GM19239 (cell line): ENCODE data around the gene EPHA6.
A peak's percentile ranks its signal among the peaks of the same experiment; 100 is the strongest.

Experiments
- DNase-seq: peaks from one replicate; pipeline ENCODE4 v3.0.0; 2011; ENCODE audit warnings: low spot score; ENCODE audit not compliant: insufficient read length
- FAIRE-seq: peaks from 2 replicates; lab custom pipeline; 2011; peaks lifted over from hg19 to GRCh38; lab: Jason Lieb, UNC

The EPHA6 gene

DNA sequence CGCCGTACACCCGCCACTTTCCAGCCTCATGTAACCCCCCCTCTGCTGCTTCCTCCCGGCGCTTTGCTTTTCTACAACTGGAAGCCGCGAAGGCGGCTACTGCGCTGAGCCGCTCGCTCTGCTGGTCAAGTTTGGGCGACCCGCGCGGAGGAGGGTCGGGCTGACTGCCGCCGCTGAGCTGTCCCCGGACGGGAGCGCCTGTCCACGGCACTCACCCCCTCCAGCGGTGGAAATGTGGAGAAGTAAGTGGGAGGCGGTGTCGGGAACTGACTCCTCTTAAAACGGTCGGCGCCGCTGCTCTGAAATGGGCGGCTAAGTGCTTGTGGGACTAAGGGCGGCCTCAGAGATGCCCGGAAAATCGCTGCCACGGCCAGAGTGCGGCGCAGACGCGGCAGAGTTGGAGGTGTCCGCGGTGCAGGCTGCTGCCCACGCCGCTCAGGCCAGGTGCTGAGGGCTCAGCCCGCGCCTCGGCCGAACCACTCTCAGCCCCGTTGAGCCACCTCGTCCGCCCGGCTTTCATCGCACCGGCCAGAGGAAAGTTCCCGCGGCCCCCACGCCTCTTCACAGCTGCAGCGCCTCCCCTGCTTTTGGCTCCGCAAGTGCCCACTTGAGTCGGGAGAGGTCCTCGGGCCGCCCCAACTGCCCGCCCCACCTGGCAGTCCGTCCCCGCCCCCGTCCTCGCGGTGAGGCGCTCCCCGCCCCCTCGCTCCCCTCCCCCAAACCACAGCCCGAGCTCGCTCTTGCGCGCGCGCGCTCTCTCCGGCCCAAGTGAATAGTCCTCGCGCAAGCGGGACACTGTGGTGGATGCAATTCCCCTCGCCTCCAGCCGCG is at the start of gene EPHA6:
TSS of gene EPHA6 (plus strand) at position 775 of the 831 bp plus-strand sequence.
- FAIRE-seq (no peak), DNase-seq (peak; percentile 9)

DNA sequence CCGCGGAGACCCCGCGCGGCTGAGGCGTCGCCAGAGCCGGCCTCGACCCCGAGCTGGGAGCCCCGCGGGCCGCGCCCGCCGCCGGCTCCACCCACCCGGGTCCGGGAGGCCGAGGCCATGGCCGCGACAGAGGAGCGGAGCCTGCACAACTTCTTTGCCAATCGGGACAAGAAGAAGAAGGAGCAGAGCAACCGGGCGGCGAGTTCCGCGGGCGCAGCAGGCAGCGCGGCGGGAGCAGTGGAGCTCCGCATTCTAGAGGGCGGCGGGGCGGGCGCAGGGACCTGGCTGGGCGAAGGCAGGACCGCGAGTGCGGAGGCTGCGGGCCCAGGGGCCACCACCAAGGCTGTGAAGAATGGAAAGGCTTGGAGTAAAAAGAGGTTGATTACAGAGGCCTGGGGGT is 37.6 kb upstream of the EPHA6 start:
- DNase-seq: no peak
- FAIRE-seq: no peak

DNA sequence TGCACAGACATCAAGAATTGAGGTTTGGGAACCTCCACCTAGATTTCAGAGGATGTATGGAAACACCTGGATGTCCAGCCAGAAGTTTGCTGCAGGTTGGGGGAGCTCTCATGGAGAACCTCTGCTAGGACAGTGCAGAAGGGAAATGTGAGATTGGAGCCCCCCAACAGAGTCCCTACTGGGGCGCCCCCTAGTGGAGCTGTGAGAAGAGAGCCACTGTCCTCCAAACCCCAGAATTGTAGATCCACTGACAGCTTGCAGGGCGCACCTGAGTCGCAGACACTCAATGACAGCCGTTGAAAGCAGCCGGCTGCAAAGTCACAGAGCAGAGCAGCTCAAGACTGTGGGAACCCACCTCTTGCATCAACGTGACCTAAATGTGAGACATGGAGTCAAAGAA is 34.6 kb upstream of the EPHA6 start:
- DNase-seq: no peak

DNA sequence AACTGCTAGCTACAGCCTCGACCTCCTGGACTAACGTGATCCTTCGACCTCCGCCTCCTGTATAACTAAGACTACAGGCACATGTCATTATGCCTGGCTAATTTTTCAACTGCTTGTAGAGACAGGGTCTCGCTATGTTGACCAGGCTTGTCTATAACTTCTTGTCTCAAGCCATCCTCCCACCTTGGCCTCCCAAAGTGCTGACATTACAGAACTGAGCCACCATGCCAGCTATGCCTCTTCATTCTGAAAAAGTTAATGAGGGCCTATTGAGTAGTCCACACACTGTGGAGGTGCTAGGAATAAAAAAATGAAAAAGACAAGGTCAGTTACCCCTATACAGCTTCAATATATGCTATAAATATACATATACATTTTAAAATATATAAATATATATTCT is 18.3 kb upstream of the EPHA6 start:
- DNase-seq (no peak), FAIRE-seq (no peak)

More for the DNA sequence above, 34.6 kb upstream of the EPHA6 start:
- FAIRE-seq: no peak

DNA sequence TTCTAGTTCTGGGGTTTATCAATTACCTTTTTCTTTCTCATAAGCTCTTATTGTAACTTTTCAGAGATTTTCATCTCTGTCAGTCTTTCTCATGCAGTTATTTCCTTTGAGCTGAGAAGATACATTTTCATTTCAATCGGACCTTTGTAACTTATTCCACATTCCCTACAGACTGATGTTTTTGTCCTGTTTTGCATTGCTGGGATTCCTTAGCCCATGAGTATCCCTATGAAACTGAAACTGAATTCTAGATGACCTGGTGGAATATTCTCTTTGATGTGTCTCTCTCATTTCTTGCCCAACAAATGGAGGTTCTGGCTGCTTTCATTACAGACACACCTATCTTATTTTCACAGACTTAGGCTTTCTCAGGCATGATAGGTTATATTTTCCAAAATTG is 10.5 kb upstream of the EPHA6 start:
- no peak for FAIRE-seq

DNA sequence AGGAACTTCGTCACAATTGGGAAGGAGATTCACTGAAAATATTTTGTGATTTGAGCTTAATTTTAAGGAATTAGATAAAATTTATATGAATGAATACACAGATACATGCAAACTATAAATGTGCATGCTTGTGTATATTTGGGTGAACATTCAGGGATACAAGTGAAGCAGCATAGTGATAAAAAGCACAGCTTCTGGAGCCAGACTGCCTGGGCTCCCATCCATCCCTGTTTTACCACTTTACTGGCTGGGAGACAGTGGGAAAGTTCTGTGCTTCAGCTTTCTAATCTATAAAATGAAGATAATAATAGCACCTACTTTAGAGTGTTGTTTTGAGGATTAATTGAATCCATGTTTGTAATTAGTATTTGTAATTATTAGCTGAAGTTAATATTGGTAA is 8.1 kb upstream of the EPHA6 start:
- no peak for DNase-seq
- FAIRE-seq: no peak

More for the DNA sequence above, 10.5 kb upstream of the EPHA6 start:
- no peak for DNase-seq

DNA sequence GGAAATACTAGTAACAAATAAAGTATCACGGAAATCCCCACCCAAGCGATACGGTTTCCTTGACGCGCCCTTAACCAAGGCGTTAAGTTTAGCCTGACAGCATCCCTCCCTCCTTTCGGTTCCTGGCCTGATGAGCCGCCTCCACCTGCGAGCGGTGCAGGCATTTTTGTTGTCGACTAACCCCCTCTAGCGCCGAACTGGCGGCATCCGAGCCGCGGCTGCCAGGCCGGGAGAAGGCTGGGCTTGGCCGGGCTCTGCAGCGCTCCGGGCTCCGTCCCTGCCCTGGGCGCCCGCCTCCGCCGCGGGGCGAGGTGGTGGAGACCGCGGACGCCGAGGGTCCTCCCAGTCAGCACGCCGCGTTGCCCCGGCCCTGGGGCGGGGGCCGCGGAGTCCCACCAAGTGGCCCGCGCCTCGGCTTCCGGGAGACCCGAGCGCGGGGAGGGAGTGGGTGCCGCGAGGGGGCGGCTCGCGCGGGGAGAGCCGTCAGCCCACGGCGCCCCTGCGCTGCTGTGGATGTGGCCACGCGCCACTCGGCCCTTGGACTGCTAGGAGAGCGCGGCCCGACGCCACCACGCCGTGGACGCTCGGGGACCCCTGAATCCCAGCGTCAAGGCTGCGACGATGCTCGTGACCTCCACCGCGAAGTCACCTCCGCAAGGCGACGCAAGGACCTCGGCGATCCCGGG is 1.1 kb upstream of the EPHA6 start:
- peak; percentile 73 for FAIRE-seq
- peak; percentile 70 for DNase-seq

DNA sequence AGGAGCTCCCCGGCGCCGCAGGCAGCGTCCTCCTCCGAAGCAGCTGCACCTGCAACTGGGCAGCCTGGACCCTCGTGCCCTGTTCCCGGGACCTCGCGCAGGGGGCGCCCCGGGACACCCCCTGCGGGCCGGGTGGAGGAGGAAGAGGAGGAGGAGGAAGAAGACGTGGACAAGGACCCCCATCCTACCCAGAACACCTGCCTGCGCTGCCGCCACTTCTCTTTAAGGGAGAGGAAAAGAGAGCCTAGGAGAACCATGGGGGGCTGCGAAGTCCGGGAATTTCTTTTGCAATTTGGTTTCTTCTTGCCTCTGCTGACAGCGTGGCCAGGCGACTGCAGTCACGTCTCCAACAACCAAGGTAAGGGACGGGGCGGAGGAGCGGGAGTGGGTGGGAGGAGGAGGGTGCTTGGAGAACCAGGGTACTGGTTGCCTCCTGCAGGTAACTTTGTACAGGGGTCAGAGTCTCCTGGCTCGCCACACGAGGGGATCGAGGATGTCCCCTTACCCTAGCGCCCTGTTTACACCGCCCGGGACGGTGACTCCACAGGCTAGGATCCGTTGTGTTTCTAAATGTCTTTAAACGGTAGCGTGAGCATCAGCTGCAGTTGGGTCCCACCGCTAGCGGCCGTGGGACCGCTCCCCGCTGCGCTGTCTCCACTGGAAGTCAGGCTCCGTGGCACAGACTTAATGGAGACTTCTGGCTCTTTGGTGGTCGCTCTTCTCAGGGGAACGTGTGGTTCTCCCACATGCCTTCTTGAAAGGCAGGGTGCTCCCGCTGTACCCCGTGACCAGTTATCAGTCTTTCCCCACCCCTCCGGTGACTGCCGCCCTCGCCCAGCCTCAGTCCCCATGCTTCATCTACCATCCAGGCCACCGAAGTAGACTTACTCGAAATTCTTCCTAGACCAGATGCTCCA is 515 bp downstream of the EPHA6 start:
- DNase-seq: no peak
- no peak for FAIRE-seq

DNA sequence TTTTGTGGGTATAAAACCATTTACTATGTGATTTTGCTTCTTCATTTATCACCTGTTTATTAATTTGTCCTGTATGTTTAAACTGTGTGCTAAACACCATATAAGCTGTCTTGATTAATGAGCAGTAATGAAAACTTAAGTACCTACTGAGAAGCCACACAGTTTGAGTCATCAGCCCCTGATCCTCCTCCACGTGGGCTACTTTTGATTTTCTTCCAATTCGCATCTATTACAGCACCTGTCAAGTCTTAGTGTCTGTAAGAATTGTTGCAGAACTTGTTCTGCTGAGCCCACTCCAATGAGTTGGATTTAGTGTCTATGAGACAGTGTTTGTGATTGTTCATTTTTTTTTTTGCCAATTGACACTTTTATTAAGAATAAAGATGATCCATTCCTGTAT is 16.8 kb downstream of the EPHA6 start:
- no peak for FAIRE-seq
- DNase-seq: no peak

DNA sequence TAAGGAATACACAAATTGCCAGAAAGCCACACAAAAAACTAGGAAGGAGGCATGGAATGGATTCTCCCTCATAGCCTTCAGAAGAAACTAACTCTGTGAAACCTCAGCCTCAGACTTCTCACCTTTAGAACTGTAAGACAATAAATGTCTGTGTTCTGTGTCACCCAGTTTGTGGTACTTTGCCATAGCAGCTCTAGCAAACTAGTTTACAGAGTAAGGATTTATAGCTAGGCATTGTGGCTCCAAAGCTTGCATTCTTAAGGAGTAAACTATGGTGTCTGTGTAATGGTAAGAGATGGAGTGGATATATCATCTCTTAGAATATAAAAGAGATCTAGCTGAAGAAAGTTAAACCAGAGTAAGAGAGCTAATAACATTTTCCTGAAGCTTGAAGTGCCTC is 18.9 kb downstream of the EPHA6 start:
- FAIRE-seq (no peak), DNase-seq (no peak)

DNA sequence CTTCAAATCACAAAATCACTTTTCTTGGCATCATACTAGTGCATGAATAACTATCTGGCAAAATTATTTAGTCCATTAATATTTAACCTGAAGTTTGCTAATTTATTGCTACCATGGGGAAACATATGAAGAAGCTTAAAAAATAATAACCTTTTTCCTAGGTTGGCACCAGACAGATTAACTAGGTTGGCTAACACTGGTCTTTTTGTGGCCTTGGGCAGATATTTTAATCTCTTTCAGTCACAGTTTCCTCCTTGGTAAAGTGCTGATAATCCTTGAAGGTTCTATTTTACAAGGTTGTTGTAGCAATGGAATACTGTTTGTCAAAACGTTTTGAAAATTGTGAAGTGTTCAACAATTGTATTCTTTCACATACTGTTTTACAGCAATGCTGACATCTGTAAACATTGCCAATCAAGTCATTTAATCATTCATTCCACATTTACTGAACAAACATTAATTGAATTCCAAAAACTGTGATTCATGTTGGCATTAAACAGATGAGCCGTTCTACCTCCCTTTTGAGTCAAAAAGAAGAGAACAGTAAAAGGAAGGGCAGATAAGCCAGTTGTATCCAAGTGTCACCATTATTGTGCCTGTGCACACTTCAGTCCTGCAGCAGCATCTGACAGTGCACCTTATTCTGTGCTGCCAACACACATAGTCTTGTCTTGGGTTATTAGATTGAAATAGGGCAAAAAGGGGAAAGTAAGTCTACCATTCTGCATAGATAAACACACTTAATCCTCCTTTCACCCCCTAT is 21.9 kb downstream of the EPHA6 start:
- FAIRE-seq (no peak), DNase-seq (no peak)

DNA sequence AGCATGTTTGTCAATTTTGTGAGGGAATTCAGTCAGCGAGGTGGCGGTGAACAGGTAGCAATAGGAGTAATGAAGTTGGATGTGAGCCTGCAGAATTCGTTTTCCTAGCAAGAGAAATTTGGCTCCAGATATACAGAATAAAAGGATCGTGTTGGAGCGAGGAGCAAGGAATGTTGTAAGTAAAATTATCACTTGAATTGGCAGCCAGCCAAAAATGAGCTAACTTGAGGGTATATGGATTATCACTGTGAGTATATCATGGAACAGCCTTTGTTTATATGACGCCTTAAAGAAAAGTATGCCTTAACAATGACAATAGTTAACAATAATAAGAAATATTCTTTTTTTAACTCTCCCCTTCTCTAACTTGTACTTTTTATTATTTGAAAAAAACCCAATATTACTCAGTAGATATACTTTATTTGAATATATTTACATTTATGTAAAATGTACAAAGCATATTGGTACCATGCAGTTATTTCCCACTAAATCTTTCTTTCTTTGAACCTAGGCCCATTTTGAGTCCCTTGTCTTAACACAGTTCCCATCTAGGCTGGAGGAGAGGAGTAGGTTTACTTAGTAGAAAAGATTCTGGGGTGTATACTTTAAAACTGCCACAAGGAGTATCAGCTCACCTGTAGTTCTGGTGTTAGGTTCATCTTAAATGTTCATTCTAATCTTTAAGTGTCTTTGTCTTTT is 29.3 kb downstream of the EPHA6 start:
- FAIRE-seq (no peak), DNase-seq (no peak)

DNA sequence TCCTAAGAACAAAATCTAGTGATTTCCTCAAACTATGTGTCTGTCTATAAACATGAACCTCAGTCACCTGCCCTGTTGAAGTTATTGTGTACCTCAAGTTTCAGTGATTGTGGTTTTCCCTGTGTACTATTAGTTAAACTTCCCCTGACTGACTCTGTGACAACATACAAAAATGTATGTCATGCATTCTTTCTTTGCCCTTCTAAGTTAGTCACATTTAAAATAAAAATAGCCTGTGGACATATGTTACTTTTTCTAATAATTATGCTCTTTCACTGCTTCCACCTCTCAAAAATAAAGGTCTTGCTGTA is 29.8 kb downstream of the EPHA6 start:
- DNase-seq: no peak
- FAIRE-seq: no peak

DNA sequence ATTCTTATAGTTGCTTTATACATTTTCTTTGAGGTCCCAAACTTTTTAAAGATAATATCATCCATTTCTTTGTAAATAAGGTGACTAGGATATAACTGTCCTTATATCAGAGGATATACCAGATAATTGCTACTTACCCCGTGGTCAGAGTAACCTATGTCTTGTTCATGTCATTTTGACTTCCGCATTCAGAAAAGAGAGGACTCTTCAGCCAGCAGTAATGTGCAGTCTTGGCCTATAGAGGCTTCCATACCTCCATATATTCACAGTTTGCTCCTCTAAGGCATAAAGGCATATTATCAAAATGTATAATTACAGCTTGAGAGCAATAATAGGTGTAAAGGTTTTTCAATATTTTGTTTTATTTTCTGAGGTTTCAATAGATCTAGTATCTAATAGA is 38.5 kb downstream of the EPHA6 start:
- no peak for FAIRE-seq
- DNase-seq: no peak

DNA sequence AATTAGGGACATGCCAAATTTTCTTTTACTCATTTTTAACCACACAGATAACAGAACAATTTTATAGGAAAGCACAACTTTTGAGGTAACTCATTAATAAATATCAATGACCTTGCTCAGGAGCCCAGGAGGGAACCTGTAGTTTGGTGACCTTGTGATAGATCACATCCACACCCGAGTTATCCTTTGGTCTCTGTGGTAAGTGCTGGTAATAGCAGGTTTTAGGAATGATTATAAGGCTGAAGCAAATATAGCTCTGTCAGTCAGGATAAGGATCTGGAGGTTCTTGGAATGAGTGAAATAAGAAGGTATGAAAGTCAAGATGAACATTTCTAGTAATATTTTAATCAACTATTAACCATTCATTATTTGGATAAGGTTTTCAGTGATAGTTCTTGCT is 46.5 kb downstream of the EPHA6 start:
- FAIRE-seq (no peak), DNase-seq (no peak)

DNA sequence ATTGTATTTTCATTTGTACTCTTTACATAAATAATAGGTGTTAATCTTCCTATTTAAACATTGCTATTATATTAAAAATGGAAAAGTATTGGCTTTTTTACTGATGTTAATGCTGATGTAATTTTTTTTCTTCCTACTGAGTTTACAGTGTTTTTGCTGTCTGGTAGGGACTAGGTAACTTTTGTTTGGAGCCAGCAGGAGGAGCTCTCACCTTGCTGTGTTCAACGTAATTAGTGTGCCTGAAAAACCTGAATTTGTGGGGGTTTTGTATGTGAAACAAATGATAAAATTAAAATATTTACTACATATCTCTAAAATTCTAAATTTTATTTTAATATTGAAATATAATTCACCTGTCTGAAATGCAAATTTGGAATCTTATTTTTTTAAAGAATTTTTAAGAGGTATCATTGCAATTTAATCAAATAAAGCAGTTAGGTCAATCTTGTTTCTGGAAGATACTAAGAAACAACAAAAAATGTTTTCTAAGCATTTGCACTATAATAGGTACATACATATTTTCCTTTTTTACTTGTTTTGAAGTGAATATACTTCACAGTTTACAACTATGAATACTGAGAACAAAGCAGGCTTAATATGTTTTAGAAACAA is 48.8 kb downstream of the EPHA6 start:
- DNase-seq: no peak
- FAIRE-seq: no peak

DNA sequence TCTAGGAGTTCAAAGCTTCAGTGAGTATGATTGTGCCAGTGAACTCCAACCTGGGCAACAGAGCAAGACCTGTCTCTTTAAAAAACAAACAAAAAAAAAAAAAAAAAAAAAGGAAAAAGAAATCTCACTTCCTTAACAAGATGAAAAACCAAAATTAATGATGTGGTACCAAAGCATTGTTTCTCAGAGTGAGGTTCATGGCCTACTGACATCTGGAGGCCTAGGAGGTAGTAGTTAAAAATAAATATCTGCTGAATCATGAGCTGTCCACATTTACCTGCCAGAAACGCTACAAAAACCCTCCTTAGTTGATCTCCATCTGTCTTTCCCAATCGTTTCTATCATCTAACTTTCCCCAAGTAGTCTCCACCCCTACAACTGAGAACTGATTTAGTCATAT is 51.2 kb downstream of the EPHA6 start:
- DNase-seq: no peak
- no peak for FAIRE-seq

DNA sequence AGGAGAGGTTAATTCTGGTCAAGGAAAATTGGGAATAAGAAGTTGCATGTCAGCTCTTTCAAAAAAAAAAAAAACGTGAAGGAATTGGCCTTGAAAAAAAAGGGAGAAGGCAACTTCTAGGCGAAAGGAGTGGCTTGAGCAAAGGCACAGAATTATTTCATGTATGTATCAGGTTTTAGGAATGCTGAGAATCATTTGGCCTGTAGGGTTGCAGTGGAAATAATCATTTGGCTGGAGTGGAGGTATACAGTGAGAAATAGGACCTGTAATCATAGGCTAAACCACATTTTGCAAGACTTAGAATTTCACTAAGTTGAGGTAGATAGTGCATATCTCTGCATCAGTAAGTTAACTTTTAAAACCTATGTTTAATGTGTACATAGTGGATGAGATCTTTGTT is 54.9 kb downstream of the EPHA6 start:
- no peak for FAIRE-seq
- no peak for DNase-seq

DNA sequence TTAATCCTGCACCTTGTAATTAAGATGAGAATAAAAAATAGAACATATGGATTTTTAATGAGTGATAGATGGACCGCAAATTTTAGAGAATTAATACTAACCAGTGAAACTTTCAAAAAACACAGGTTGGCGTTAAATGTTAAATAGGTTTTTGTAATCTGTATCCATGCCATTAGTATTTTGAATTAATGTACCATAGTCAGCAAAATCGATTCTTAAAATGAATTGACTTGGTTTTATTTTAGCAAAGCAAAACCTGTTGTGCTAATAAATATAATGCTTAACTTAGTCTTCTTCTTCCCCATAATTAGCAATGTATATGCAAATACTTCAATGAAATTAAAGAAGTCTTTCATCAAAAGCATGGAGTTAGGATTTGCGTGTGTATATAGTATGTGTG is 63.1 kb downstream of the EPHA6 start:
- FAIRE-seq (no peak), DNase-seq (no peak)
